GM21367 (cell line): ENCODE results near the gene TNRC6A.
"Not testable (repeated sequence)": the region's sequence is repeated elsewhere in the genome, so short reads cannot be mapped to it uniquely, and the experiment has no call there.

Experiments used
- ATAC-seq: cut with Tn5 transposase; IDR thresholded peaks from one replicate; pipeline ENCODE4 v1.9.1; 2021; ENCODE audit not compliant: unreplicated experiment

Gene TNRC6A

DNA sequence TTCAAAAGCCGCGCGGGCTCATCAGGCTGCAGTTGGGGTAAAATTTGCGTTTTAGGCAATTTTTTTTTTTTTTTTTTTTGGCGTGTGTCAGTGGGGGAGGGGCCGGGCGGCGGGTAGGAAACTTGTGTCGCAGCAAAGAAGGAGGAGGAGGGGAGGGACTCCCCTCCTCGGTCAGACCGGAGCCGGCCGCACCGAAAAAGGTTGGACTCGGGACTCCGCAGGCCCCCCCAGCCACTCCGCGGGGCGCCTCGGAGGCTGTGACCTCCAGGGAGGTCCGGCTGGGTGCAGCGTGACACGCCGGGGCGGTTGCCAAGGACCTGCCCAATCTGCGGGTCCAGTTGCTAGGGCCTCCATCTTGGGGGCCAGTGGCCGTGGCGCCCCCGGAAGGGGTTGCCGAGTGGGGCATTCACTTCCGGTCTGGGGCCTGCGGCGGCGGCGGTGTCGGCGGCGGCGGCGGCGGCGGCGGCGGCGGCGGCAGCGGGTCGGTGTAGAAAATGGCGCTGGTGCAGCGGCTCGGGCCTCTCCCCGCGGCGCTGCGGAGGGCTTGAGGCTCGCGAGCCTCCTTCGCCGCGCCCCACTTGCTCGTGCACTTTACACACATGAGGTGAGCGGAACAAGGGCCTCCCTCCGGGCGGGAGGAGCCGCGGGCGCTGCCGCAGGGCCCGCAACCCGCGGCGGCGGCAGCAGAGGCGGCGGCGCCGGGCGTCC is at the start of gene TNRC6A:
Gene TNRC6A, plus strand, starts transcription at position 409 of the 708 bp plus-strand sequence. Its CDS starts 191 bp downstream, at position 600.
- peak; percentile 87 for ATAC-seq

DNA sequence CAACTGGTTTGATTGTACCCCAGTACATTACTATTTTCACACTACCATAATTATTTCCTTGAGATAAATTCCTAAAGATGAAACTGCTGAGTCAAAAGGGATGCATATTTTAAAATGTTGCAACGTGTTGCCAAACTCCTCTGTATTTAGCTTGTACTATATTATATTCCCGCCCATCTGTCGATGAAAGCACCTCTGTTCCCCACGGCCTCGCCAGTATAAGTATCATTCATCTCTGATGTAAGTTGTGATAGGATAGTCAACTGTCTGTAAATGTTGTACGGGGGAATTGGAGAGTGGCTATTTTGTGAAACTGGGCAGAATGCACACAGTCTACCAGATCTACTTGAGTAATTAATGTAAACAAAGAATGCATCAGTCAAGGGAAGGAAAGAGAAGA is 47.7 kb upstream of the TNRC6A start:
- ATAC-seq = no peak

DNA sequence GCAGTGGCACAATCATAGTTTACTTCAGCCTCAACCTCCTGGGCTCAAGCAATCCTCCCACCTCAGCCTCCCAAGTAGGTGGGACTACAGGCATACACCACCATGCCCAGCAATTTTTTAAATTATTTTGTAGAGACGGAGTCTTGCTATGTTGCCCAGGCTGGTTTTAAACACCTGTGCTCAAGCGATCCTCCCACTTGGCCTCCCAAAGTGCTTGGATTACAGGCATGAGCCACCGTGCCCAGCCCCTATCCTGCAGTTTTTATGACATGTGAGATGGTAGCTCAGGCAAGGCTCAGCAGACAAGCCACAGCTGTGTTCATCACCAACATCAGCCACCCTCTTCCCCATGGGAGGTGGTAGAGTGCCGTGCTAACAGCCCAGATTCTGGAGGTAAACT is 46.2 kb upstream of the TNRC6A start:
- no peak for ATAC-seq

DNA sequence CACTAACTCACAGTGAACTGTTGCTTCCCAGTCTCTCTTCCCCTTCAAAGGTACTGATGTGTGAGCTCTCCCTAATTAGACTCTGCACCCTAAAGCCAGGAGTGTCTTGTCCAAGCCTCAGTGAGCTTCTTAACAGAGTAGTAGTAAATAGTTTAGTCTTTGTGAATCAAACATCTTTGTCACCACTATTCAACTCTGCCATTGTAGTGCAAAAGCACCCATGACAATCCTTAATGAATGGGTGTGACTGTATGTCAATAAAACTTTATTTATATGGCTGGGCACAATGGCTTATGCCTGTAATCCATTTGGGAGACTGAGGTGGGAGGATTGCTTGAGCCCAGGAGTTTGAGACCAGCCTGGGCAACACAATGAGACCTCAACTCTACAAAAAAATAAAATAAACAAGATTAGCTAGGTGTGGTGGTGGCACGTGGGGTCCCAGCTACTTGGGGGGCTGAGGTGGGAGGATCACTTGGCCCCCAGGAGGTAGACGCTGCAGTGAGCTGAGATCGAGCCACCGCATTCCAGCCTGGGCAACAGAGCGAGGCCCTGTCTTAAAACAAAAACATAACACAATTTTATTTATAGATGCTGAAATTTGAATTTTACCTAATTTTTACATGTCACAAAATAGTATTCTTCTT is 45.5 kb upstream of the TNRC6A start:
- no peak for ATAC-seq

DNA sequence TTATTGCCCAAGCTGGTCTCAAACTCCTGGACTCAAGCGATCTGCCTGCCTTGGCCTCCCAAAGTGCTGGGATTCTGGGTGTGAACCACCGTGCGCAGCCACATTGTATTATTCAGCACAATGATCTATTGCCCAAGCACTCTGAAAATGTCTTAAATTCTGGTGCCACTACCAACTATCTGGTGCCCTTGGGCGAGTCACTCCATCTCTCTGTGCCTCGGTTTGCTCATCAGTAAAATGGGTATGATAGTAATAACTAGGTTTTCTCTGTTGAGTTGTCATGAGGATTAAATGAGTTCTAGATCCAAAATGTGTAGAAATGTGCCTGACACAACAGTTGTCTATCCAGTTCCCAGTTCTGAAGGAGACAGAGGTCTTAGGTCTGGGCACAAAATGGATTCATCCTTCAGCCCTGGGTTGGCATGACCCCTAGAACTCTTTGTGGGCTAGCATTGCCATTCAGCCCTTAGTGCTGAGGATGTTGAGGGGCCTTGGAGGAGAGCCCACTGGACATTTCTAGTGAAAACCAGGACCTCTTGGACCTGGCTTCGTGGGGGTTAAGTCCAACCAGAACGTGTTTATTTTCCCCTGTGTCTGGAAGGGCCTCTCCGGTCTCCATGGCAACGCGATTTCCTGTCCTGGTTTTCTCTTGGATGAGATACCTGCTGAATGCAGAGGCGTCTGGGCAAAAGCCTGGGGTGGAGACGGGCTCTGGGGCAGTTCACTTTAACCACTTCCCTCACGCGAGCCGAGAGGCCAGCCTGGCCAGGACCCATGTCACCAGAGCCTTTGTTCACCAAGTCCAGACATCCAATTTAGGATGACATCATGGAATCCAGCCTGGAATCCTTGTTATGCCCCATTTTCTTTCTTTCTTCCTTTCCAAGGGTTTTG is 43.7 kb upstream of the TNRC6A start:
- no peak for ATAC-seq

DNA sequence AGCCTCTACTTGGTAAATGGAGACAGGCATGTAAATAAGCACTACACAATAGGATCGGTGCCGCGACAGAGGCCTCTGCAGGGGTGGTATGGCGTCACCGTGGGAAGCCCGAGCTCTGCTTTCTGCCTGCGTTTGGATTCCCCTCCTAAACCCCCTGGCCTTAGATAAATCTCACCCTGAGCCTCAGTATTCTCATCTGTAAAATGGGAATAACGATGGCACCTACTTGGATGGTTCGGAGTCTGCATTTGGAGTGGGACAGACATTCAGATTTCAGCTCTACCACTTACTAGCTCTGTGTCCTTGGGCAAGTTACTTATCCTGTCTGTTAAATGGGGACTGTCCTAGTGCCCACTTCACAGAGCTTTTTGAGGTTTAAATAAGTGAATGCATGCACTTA is 42.8 kb upstream of the TNRC6A start:
- no peak for ATAC-seq

DNA sequence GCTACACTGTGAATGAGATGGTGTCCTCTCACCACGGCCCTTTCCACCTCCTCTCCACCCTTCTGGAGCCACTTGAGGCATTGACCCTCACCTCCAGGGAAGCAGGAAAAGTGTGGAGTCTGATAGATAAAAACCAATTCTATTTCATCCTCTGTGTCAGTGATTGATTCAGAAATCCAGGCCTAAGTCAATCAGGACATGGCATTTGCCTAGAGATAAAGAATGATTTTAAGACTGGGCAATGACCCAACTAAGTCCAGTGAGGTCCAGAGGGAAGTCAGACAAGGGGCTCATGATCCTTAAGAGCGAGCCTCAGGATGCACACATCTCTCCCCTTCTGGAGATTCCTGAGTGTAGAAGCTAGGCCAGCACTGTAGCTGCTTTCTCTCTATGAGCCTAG is 41.1 kb upstream of the TNRC6A start:
- ATAC-seq = no peak

DNA sequence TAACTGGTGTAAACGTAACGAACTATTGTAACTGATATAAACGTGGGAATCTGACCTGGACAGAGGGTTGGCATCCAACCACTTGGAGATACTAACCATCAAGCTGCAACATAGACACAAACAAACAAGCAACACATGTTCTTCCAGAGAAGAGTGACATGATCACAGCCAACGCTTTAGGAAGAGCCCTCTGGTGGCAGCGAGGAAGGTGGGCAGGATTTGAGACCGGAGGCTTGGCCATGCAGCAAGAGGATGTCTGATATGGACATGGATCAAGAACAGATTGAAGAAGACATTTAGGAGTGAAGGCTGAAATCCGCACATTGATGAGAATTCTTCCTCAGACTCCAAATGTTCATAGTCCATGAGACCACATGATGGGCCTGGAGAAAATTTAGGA is 40.3 kb upstream of the TNRC6A start:
- ATAC-seq = no peak

DNA sequence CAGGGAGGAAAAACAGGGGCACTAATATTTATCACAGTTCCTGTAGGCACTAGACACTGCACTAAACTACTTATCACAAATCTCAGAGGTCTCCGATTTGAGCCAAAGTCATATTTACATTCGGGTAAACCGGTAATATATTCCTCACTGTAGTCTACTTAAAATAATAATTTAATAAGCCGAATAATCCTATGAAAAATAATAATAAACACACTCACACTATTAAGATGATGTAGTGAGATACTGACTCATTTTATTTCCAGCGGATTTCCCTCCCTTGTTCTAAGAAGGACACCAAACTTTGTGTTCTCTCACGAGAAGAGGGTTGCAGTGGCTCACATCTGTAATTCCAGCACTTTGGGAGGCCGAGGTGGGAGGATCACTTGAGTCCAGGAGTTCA is 36.6 kb upstream of the TNRC6A start:
- ATAC-seq = no peak

DNA sequence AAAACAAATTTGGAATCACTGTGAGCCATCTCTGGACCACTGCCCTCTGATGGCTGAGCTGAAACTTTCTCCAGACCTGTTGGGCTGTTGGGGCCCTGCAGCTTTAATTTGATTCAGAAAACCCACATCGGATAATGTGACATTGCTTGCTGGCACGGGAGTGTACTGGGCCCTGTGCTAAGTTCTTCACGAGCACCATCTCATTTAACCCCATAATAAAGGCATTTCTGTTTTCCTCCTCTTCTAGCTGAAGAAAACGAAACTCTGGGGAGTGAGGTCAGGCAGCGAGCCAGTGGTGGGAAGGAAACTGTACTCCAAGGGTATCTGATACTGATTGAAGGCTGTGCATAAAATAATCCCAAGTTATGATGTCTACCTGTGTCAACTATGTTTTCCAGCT is 34.5 kb upstream of the TNRC6A start:
- no peak for ATAC-seq

DNA sequence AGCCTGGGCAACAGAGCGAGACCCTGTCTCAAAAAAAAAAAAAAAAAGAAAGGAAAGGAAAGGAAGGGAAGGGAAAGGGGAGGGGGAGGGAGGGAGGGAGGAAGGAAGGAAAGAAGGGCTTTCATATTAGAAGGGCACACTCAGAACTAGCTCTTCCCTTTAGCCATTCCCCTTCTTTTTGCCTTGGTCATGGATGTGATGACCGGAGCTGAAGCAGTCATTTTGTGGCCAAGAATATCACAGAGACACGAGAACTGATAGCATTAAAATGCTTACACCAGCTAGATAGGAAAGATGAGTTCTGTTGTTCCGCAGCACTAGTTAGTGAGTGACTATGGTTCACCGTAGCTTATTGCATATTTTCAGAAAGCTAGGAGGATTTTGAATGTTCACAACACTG is 32.8 kb upstream of the TNRC6A start:
- ATAC-seq = no peak

DNA sequence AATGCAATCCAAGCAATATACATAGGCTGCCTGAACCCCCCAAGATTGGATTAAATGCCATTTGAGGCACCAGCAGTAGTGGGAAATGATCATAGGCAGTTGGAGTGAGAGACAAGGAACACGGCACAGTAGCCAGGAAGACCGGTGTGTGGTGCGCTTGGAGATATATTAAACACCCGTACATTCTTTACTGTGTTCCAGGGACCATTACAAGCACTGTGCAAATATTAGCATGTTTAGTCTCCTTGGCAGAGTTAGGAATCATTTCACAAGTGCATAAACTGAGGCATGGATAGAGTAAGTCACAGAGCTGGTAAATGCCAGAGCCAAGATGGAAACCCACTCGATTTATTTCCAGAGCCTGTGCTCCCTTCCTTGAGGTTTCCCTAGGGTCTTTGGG is 31.1 kb upstream of the TNRC6A start:
- no peak for ATAC-seq

DNA sequence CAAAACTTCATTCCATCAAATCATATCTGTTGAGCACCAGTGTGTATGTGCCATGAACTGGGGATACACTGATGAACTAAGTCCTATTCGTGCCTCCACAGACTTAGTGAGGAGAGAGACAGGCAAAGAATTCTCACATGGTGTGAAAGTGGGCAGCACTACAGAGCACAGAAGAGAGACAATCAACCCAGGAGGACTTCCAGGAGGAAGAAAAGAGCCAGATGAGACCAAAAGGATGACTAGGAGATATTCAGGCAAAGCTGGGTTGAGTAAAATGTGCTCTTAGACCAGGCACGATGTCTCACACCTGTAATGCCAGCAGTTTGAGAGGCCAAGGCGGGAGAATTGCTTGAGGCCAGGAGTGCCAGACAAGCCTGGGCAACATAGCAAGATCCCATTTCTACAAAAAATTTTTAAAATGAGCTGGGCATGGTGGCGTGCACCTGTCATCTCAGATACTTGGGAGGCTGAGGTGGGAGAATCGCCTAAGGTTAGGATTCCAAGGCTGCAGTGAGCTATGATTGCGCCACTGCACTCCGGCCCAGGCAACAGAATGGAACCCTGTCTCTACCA is 30.2 kb upstream of the TNRC6A start:
- no peak for ATAC-seq

DNA sequence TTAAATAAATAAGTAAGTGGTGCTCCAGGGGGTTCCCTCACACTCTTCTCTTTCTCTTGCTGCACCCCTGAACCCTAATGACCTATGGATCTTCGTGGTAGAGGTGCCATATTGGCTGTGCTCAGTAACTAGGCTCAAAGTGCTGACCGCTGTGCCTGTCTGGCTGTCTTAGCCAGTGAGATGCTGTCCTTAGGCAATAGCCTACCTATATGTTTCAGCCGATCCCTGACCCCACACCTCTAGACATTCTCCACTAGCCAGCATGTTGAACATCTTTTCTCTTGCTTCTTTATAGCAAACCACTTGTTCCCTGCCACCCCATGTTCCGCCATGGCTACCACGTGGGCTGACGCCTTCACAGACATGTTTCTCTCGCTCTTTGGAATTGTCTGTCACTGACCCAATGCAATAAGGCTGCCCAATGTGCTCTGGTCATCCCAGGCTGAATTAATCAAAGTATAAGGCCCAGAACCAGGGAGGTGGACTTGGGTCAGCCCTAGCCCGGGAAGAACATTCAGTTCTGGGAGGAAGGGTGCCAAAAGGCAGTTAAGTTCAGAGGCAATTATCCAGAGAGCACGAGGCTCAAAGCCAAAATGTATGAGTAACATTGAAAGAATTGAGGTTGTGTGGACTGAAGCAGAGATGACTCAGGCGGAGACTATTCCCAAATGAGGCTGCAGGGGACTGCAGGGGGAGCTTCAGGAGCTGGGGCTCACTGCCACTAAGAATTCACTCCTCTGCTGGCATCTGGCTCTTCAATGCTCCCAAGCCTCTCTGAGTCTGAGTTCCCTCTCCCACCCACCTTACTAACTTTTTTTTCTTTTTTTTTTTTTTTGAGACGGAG is 28.7 kb upstream of the TNRC6A start:
- no peak for ATAC-seq

DNA sequence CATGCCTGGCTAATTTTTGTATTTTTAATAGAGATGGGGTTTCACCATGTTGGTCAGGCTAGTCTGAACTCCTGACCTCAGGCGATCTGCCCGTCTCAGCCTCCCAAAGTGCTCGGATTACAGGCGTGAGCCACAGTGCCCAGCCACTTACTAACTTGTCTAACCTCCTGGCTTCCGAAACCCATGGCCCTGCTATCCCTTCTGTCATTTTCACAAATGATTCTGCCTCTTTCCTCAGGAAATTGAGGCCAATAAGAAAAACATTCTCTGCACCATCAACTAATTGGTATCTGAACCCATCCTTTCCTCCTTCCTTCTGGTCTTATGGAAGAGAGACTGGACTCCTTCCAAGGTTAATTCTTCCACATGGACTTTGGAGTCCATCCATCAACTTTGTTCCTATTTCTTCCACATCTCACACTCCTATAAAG is 27.9 kb upstream of the TNRC6A start:
- ATAC-seq = no peak

DNA sequence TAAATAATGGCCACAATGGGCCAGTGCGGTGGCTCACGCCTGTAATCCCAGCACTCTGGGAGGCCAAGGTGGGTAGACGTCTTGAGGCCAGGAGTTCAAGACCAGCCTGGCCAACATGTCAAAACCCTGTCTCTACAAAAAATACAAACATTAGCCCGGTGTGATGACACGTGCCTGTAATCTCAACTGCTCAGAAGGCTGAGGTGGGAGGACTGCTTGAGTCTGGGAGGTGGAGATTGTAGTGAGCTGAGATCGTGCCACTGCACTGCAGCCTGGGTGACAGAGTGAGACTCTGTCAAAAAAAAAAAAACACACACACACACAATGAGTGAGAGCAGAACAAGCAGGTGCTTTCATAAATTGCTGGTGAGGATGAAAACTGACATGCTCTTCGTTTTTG is 21.7 kb upstream of the TNRC6A start:
- ATAC-seq = not testable (repeated sequence)

DNA sequence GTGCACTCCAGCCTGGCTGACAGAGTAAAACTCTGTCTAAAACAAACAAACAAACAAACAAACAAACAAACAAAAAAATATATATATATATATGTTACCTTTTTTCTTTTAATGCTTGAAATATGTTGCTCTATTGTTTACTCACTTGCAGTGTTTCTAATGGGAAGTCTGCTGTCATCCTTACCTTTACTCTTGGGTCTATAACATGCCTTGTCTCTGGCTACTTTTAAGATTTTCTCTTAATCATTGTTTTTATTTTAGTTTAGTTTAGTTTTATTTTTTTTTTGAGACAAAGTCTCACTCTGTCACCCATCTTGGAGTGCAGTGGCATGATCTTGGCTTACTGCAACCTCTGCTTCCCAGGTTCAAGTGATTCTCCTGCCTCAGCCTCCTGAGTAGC is 16.1 kb upstream of the TNRC6A start:
- ATAC-seq = no peak

DNA sequence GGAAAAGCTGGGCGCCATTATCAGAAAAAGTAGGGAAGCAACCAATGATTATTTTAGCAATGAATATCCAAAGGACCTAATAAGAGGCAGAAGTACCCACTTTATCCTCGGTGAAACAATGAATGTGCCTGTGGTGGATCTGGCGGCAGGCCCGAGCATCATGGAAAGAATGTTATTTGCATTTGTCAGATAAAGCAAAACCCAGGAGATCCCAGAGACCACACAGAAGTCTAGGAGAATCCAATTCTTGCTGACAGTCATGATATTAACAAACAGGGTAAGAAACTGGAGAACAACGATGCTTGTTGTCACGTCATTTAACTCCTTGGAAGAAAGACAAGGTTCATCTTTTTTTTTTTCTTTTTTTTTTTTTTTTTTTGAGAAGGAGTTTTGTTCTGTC is 12.0 kb upstream of the TNRC6A start:
- ATAC-seq = no peak

DNA sequence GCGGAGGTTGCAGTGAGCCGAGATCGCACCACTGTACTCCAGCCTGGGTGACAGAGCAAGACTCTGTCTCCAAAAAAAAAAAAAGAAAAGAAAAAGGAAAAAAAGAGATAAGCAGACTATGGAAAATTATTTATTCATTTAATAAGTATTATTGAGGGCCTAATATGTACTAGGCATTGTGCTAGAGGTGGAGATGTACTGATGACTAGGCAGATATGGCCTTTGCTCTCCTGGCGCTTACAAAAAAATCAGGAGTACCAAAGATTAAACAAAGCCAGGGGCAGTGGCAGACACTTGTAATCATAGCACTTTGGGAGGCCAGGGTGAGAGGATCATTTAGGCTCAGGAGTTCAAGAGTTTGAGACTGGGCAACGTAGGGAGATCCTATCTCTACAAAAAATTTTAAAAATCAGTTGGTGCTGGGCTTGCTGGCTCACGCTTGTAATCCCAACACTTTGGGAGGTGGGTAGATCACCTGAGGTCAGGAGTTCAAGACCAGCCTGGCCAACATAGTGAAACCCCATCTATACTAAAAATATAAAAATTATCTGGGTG is 10.4 kb upstream of the TNRC6A start:
- ATAC-seq = no peak

DNA sequence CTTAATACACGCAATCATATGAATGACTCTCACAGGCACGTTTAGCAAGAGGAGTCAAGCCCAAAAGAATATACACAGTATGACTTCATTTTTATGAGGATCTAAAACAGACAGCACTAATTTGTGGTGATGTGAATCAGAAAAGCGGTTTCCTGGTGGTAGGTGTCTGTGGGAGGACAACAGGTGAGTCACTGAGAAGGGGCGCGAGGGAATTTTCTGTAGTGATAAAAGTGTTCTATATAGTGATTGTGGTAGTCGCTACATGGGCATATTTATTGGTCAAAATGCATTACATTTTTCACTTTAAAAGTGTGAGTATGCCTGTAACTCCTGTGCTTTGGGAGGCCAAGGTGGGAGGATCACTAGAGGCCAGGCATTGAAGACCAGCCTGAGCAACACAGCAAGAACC is 7.6 kb upstream of the TNRC6A start:
- no peak for ATAC-seq
